ENCODE results near the gene DHRSX.

GRCh38 chrX:2498781-2499302 is 1.9 kb downstream of the DHRSX start:
- TF ChIP-seq CTCF (conservative IDR thresholded peaks at IDR 0.05 in 1 of 2, IDR thresholded peaks at IDR 0.05 in 1 of 2; ENCODE audit: extremely low read depth in 1 of 2, insufficient read depth in 1 of 2, low read depth in 1 of 2, low read length in 2 of 2) (no peak), EZH2 (IDR thresholded peaks at IDR 0.05; ENCODE audit: borderline replicate concordance, low read length) (no peak)
